ENCODE measurements around the gene TPTE.
"Not testable (repeated sequence)": the region's sequence is repeated elsewhere in the genome, so short reads cannot be mapped to it uniquely, and the experiment has no call there.

The TPTE gene

DNA sequence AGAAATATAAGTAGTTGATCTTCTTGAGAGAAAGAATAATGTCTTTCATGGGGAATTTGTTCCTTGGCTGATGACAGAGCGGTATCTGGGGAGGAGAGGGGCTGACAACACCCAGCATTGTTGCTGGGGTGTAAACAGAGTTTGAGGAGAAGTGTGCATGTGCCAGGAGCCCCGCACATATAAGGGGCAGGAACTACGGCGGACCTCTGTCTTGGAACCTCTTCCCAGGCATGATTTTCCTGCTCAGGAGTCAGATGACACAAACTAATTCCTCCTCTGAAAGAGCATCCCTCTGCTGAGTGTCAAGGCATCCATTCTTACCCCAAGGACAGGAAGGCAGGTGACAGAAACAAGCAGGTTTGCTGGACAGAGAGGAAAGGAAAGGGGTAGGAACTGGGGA, 119.1 kb downstream of the TPTE start:
- Histone ChIP-seq H3K4me3 (ENCODE audit: low read depth in 1 of 2, low read length in 1 of 2) (no peak overlapping the region), H3K27ac (no peak overlapping the region), H3K9me3 (peaks cover 16% of the 10 kb centered on the region), H3K27me3 (no peaks in the 10 kb centered on the region), H3K36me3 (no peaks in the 10 kb centered on the region), H3K4me1 (ENCODE audit: control insufficient read depth in 1 of 2, insufficient read depth in 1 of 2, low read depth in 1 of 2, low read length in 1 of 2) (no peaks in the 10 kb centered on the region)
- TF ChIP-seq, protein P1, sequence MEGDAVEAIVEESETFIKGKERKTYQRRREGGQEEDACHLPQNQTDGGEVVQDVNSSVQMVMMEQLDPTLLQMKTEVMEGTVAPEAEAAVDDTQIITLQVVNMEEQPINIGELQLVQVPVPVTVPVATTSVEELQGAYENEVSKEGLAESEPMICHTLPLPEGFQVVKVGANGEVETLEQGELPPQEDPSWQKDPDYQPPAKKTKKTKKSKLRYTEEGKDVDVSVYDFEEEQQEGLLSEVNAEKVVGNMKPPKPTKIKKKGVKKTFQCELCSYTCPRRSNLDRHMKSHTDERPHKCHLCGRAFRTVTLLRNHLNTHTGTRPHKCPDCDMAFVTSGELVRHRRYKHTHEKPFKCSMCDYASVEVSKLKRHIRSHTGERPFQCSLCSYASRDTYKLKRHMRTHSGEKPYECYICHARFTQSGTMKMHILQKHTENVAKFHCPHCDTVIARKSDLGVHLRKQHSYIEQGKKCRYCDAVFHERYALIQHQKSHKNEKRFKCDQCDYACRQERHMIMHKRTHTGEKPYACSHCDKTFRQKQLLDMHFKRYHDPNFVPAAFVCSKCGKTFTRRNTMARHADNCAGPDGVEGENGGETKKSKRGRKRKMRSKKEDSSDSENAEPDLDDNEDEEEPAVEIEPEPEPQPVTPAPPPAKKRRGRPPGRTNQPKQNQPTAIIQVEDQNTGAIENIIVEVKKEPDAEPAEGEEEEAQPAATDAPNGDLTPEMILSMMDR (IDR thresholded peaks at IDR 0.05) = no peak

DNA sequence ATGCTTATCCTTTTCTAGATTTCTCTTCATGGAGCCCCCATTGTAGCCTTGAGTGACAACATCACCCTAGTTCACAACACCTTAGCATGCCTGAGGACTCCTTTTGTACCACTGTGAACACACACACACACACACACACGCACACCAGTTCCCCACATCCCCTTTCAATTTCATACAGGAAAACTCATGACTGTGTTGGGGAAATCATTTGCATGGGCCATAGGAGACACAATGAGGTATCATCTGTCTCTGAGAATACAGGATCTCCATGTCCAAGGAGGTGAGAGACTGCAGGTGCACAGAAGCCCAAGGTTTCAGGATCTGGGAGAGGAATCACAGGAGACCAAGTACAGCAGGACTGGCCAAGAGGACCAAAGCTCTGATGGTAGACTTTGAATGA, 119.7 kb downstream of the TPTE start:
- TF ChIP-seq, protein P1 (IDR thresholded peaks at IDR 0.05) = no peak
- Histone ChIP-seq H3K27me3 (no peaks in the 10 kb centered on the region), H3K36me3 (no peaks in the 10 kb centered on the region), H3K4me1 (ENCODE audit: control insufficient read depth in 1 of 2, insufficient read depth in 1 of 2, low read depth in 1 of 2, low read length in 1 of 2) (no peaks in the 10 kb centered on the region), H3K4me3 (ENCODE audit: low read depth in 1 of 2, low read length in 1 of 2) (no peak overlapping the region), H3K27ac (no peak overlapping the region), H3K9me3 (peaks cover 18% of the 10 kb centered on the region)

DNA sequence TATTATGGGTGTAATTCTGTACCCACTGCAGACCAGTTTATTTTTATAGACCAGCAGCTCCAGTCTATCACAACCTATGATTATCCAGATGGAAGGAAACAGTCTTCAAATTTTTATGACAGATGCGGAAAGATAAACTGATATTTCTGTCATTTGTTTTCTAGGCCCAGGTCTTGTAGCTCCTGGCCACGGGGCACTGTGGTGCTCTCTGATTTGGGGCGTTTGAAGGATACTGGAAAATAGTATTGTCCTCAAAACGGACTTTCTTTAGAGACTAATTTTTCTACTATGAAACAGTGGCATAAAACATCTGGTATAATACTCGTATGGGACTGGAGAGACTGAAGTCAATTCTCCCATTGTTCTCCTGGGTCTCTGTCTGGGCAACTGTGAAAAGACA, 124.3 kb downstream of the TPTE start:
- not testable (repeated sequence) for H3K4me3 ChIP-seq (ENCODE audit: low read depth in 1 of 2, low read length in 1 of 2); H3K36me3 ChIP-seq; H3K4me1 ChIP-seq (ENCODE audit: control insufficient read depth in 1 of 2, insufficient read depth in 1 of 2, low read depth in 1 of 2, low read length in 1 of 2); H3K27ac ChIP-seq; H3K27me3 ChIP-seq; H3K9me3 ChIP-seq

DNA sequence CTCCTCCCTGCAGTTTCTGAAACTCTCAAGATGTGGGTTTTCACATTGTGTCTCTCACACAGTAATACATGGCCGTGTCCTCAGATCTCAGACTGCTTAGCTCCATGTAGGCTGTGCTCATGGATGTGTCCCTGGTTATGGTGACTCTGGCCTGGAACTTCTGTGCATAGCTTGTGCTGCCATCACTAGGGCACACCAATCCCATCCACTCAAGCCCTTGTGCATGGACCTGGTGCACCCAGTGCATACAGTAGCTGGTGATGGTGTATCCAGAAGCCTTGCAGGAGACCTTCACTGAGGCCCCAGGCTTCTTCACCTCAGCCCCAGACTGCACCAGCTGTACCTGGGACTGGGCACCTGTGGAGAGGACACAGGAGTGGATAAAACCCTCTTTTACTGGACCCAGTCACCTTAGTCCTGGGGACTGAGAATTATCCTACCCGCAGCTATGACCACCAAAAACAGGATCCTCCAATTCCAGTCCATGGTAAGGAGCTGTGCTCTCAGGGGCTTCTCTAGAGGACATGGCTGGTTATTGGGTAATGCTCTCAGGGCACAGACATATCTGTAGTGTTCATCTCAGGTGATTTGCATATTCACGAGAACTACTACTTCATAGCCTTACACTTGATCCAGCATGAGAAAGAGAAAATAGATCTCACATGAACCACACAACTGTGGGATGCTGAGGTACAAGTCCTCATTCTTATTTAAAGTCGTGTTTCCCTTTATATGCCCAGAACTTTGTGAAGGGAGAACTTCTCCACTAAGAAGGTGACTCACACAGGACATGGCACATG, 128.2 kb downstream of the TPTE start:
- not testable (repeated sequence) for H3K4me3 ChIP-seq (ENCODE audit: low read depth in 1 of 2, low read length in 1 of 2); H3K27me3 ChIP-seq; H3K4me1 ChIP-seq (ENCODE audit: control insufficient read depth in 1 of 2, insufficient read depth in 1 of 2, low read depth in 1 of 2, low read length in 1 of 2); H3K9me3 ChIP-seq; H3K36me3 ChIP-seq; H3K27ac ChIP-seq

DNA sequence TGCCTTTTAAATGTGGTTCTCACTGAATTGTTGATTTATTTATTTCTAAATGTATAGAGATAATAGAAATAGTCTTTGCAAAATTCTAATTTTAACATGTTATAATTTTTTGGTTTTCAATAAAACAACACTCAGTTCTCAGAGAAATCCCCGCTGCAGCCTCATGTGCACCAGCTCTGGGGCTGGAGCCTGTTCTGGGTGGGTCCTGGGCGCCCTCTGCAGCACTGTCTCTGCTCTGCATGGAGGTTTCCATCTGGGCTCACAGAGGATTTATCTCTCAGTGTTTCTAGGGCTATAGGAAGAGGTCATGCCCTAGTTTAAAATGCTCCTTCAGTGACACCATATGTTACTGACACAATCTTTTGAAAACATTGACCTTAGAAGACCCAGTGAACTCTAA, 128.9 kb downstream of the TPTE start:
- H3K4me1 ChIP-seq (ENCODE audit: control insufficient read depth in 1 of 2, insufficient read depth in 1 of 2, low read depth in 1 of 2, low read length in 1 of 2); H3K4me3 ChIP-seq (ENCODE audit: low read depth in 1 of 2, low read length in 1 of 2); H3K27ac ChIP-seq; H3K9me3 ChIP-seq; H3K36me3 ChIP-seq; H3K27me3 ChIP-seq: not testable (repeated sequence)

All from neutrophil (primary cell).